OCI-LY1 (cell line): Measurements from ENCODE around the gene NIPSNAP2.
A peak's percentile ranks its signal among the peaks of the same experiment; 100 is the strongest.

Source experiments
- H2AFZ ChIP-seq: fragments of 200-600 bp; sonication (generic), shearing (Covaris generic); 2 replicates; pipeline ENCODE4 v1.6.0; 2014; ENCODE audit warnings: antibody characterized with exemption, mild to moderate bottlenecking, low read length
- H3F3A ChIP-seq: fragments of 200-600 bp; sonication (generic), shearing (Covaris generic); 2 replicates; pipeline ENCODE4 v1.6.0; 2014; ENCODE audit warnings: mild to moderate bottlenecking, antibody characterized with exemption, low read length, moderate library complexity; ENCODE audit not compliant: insufficient read depth
- H3K27ac ChIP-seq: fragments of 200-600 bp; sonication (generic); 2 replicates; pipeline ENCODE4 v1.5.1; 2014; ENCODE audit warnings: low read length, mixed run types, mild to moderate bottlenecking, low read depth; ENCODE audit not compliant: poor library complexity, severe bottlenecking
- H3K27me3 ChIP-seq: fragments of 200-600 bp; sonication (generic); 2 replicates; pipeline ENCODE4 v1.6.0; 2014; ENCODE audit warnings: antibody characterized with exemption, mild to moderate bottlenecking, low read length, moderate library complexity; ENCODE audit not compliant: insufficient read depth
- H3K36me3 ChIP-seq: fragments of 200-600 bp; sonication (generic); 2 replicates; pipeline ENCODE4 v1.6.1; 2014; ENCODE audit warnings: mild to moderate bottlenecking, antibody characterized with exemption, low read length, moderate library complexity, mixed read lengths; ENCODE audit not compliant: insufficient read depth
- H3K4me1 ChIP-seq: fragments of 200-600 bp; sonication (generic); 2 replicates; pipeline ENCODE4 v1.5.1; 2014; ENCODE audit warnings: mild to moderate bottlenecking, low read length, moderate library complexity; ENCODE audit not compliant: insufficient read depth, severe bottlenecking
- H3K4me2 ChIP-seq: fragments of 200-600 bp; sonication (generic), shearing (Covaris generic); 2 replicates; pipeline ENCODE4 v1.6.1; 2014; ENCODE audit warnings: low read length
- H3K4me3 ChIP-seq: fragments of 200-600 bp; sonication (generic); 2 replicates; pipeline ENCODE4 v1.5.1; 2014; ENCODE audit warnings: low read length, low read depth, mild to moderate bottlenecking, mixed read lengths; ENCODE audit not compliant: poor library complexity, severe bottlenecking
- H3K79me2 ChIP-seq: fragments of 200-600 bp; shearing (Covaris generic); 2 replicates; pipeline ENCODE4 v1.6.1; 2016; ENCODE audit warnings: mixed run types, low read length, mixed read lengths; ENCODE audit not compliant: insufficient read depth
- H3K9ac ChIP-seq: fragments of 200-600 bp; sonication (generic), shearing (Covaris generic); 2 replicates; pipeline ENCODE4 v1.6.1; 2014; ENCODE audit warnings: mild to moderate bottlenecking, low read length, mixed read lengths
- H3K9me2 ChIP-seq: fragments of 200-600 bp; sonication (generic), shearing (Covaris generic); 2 replicates; pipeline ENCODE4 v1.6.1; 2014; ENCODE audit warnings: low read depth, mild to moderate bottlenecking, low read length, mixed read lengths
- H3K9me3 ChIP-seq: fragments of 200-600 bp; shearing (Covaris generic); 2 replicates; pipeline ENCODE4 v1.6.1; 2014; ENCODE audit warnings: low read length, mixed read lengths
- H4K20me1 ChIP-seq: fragments of 200-600 bp; sonication (generic), shearing (Covaris generic); 2 replicates; pipeline ENCODE4 v1.6.0; 2016; ENCODE audit warnings: mild to moderate bottlenecking, low read length; ENCODE audit not compliant: insufficient read depth
- CTCF ChIP-seq: fragments of 200-600 bp; sonication (generic), shearing (Covaris generic); IDR thresholded peaks from 2 replicates; pipeline ENCODE4 v1.5.1; 2017; ENCODE audit warnings: mild to moderate bottlenecking, antibody characterized with exemption, low read length, moderate library complexity, mixed read lengths
- EZH2 ChIP-seq: fragments of 200-600 bp; sonication (generic), shearing (Covaris generic); IDR thresholded peaks from 2 replicates; pipeline ENCODE4 v1.8.0; 2017; ENCODE audit warnings: borderline replicate concordance, mixed run types, mild to moderate bottlenecking, antibody characterized with exemption, low read length, moderate library complexity, mixed read lengths

Gene NIPSNAP2

GRCh38 chr7:55965100-55965470 is 700 bp downstream of the NIPSNAP2 start:
- 0 out of 2 replicates have a peak, but pooled peaks cover 7% of the 10 kb centered on the region for H3F3A ChIP-seq
- no peaks in the 10 kb centered on the region for H3K9me2 ChIP-seq
- peak overlapping the region; percentile 26; the same call in 1 of the 2 replicates for H2AFZ ChIP-seq
- TF ChIP-seq EZH2: no peak
- no peak for TF ChIP-seq CTCF
- H3K27ac ChIP-seq: peak overlapping the region; percentile 22
- no peaks in the 10 kb centered on the region for H3K9me3 ChIP-seq
- no peaks in the 10 kb centered on the region for H4K20me1 ChIP-seq
- H3K9ac ChIP-seq: peak overlapping the region; percentile 83
- H3K79me2 ChIP-seq: no peaks in the 10 kb centered on the region
- peaks cover 7% of the 10 kb centered on the region for H3K4me1 ChIP-seq
- H3K36me3 ChIP-seq: no peaks in the 10 kb centered on the region
- H3K27me3 ChIP-seq: no peaks in the 10 kb centered on the region
- H3K4me3 ChIP-seq: peak overlapping the region; percentile 80
- H3K4me2 ChIP-seq: peak overlapping the region; percentile 72

- no peak overlapping the region for H3K27ac ChIP-seq
- no peaks in the 10 kb centered on the region for H3K9me2 ChIP-seq
- H3K4me3 ChIP-seq: no peak overlapping the region
- H3K9me3 ChIP-seq: no peaks in the 10 kb centered on the region
- 0 out of 2 replicates have a peak, but pooled peaks cover 6% of the 10 kb centered on the region for H3F3A ChIP-seq
- peaks cover 7% of the 10 kb centered on the region for H3K4me1 ChIP-seq
- no peaks in the 10 kb centered on the region for H3K36me3 ChIP-seq
- no peak overlapping the region for H2AFZ ChIP-seq
- peak overlapping the region; percentile 72 for H3K4me2 ChIP-seq
- H4K20me1 ChIP-seq: no peaks in the 10 kb centered on the region
- H3K79me2 ChIP-seq: no peaks in the 10 kb centered on the region
- H3K27me3 ChIP-seq: no peaks in the 10 kb centered on the region
- no peak for TF ChIP-seq CTCF
- no peak for TF ChIP-seq EZH2
- no peak overlapping the region for H3K9ac ChIP-seq
Observed at GRCh38 chr7:55965805-55966421, 1.5 kb downstream of the NIPSNAP2 start.

GRCh38 chr7:55966851-55967250 is 2.5 kb downstream of the NIPSNAP2 start:
- no peaks in the 10 kb centered on the region for H3K36me3 ChIP-seq
- no peak overlapping the region for H2AFZ ChIP-seq
- H3F3A ChIP-seq: no peaks in the 10 kb centered on the region
- H3K9me2 ChIP-seq: no peaks in the 10 kb centered on the region
- H4K20me1 ChIP-seq: no peaks in the 10 kb centered on the region
- no peaks in the 10 kb centered on the region for H3K27me3 ChIP-seq
- TF ChIP-seq CTCF (no peak), EZH2 (no peak)
- H3K9ac ChIP-seq: no peak overlapping the region
- no peak overlapping the region for H3K4me2 ChIP-seq
- H3K9me3 ChIP-seq: no peaks in the 10 kb centered on the region
- no peak overlapping the region for H3K4me3 ChIP-seq
- no peak overlapping the region for H3K27ac ChIP-seq
- peaks cover 5% of the 10 kb centered on the region; the same call in 1 of the 2 replicates for H3K79me2 ChIP-seq
- H3K4me1 ChIP-seq: peaks cover 7% of the 10 kb centered on the region
